T-helper 1 cell treated with Interleukin-12 subunit alpha and Interleukin-12 subunit beta and Interleukin-4 antibody, amounts not matched to agents 30 μg/mL and 1 μg/mL, for 36 hours (primary cell): ENCODE measurements around the gene TOM1L2.
"Not testable (repeated sequence)": the region's sequence is repeated elsewhere in the genome, so short reads cannot be mapped to it uniquely, and the experiment has no call there.

Source experiments
- H3K27ac Mint-ChIP-seq: one replicate; pipeline ENCODE4 v1.8.0; 2021; ENCODE audit warnings: mild to moderate bottlenecking, mixed read lengths
- H3K27me3 Mint-ChIP-seq: one replicate; pipeline ENCODE4 v1.8.0; 2021; ENCODE audit warnings: low read depth, mixed read lengths
- H3K36me3 Mint-ChIP-seq: one replicate; pipeline ENCODE4 v1.8.0; 2021; ENCODE audit warnings: low read depth, mixed read lengths
- H3K4me1 Mint-ChIP-seq: one replicate; pipeline ENCODE4 v1.8.0; 2021; ENCODE audit warnings: low read depth, mixed read lengths
- H3K4me3 Mint-ChIP-seq: one replicate; pipeline ENCODE4 v1.8.0; 2021; ENCODE audit warnings: mild to moderate bottlenecking, moderate library complexity, mixed read lengths
- H3K9me3 Mint-ChIP-seq: one replicate; pipeline ENCODE4 v1.8.0; 2021; ENCODE audit warnings: mixed read lengths

The TOM1L2 gene

DNA sequence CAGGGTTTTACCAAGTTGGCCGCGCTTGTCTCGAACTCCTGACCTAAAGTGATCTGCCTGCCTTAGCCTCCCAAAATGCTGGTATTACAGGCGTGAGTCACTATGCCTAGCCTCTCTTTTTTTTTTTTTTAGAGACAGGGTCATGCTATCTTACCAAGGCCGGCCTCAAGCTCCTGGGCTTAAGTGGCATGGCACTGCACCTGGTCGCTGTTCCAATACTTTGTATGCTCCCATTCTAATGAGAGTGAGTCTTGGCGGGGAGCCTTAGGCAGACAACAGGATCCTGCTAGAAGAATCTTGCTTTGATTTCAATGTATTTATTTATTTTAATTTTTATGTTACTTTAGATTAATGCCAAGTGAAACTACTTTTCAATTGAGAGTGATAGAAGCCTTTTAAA, 21.9 kb downstream of the TOM1L2 start:
- Mint-ChIP-seq H3K4me1 (peaks cover 7% of the 10 kb centered on the region), H3K4me3 (no peak overlapping the region), H3K36me3 (peaks cover 7% of the 10 kb centered on the region)

DNA sequence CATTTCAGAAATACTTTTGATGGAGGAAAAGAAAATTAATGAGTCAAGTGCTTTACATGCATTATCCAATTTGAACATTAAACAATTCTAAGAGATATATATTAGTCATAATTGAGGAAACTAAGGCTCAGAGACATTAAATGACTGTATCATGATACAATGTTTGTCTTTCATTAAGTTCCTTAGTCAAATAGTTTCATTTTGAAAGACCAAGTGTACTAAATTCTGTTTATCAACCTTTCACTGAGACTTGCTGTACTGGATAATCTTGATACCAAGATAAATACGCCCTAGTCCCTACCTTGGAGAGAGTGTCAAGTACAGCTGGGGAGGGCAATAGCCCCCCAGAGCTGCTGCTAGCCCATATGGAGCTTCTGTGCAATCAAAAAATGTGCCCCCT, 24.2 kb downstream of the TOM1L2 start:
- no peak overlapping the region for H3K4me3 Mint-ChIP-seq
- H3K36me3 Mint-ChIP-seq, result peaks cover 2% of the 10 kb centered on the region
- peaks cover 12% of the 10 kb centered on the region for H3K4me1 Mint-ChIP-seq

More for the DNA sequence above, 21.9 kb downstream of the TOM1L2 start:
- Mint-ChIP-seq H3K9me3 (no peaks in the 10 kb centered on the region), H3K27me3 (no peaks in the 10 kb centered on the region), H3K27ac (no peak overlapping the region)

DNA sequence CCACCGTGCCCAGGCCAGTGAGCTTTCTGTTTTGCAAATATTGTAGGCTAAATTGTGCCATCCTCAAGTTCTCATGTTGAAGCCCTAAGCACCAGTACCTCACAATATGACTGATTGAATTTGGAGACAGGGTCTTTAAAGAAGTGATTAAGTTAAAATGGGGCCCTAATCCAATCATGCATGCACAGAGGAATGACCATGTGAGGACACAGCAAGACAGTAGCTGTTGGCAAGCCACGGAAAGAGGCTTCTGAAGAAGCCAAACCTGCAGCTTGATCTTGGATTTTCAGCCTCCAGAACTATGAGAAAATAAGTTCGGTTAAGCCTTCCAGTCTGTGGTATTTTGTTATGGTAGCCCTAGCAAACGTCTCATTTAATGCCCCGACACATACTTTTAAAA, 24.9 kb downstream of the TOM1L2 start:
- peaks cover 2% of the 10 kb centered on the region for H3K36me3 Mint-ChIP-seq
- H3K27ac Mint-ChIP-seq, result no peak overlapping the region
- no peaks in the 10 kb centered on the region for H3K27me3 Mint-ChIP-seq
- H3K4me1 Mint-ChIP-seq, result peaks cover 12% of the 10 kb centered on the region
- H3K4me3 Mint-ChIP-seq, result no peak overlapping the region
- no peaks in the 10 kb centered on the region for H3K9me3 Mint-ChIP-seq

More for the DNA sequence above, 24.2 kb downstream of the TOM1L2 start:
- H3K27me3 Mint-ChIP-seq, result no peaks in the 10 kb centered on the region
- no peak overlapping the region for H3K27ac Mint-ChIP-seq
- H3K9me3 Mint-ChIP-seq, result no peaks in the 10 kb centered on the region

DNA sequence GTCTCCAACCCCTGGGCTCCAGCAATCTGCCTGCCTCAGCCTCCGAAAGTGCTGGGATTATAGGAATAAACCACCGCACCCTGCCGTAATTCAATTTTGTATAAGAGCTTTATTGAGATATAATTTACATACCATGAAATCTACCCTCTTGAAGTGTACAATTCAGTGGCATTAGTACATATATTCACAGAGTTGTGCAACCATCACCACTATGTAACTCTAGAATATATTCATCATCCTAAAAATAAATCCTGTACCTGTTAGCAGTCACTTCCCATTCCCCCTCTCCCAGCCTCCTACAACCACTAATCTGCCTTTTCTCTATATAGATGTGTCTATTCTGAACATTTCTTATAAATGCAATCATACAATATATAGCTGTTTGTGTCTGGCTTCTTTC, 26.1 kb downstream of the TOM1L2 start:
- Mint-ChIP-seq H3K27ac (no peak overlapping the region), H3K4me3 (no peak overlapping the region)

DNA sequence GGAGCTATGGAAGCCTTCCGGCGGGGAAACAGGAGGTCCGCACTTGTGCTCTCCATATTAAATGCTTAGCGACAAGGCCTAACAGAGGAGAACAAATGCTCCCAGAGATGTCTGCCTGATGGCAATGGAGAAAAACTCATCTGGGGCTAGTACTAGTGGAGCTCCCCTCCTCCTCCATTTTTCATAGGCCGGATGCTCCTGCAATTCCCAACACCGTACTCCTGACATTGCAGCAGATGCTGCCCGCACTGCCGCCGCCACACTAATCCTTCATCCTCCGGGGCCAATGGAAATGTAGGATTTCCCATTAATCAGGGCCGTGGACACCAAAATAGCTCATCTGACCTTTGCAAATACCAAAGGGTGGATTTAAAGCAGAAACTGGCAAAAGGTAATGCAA, 27.5 kb downstream of the TOM1L2 start:
- peaks cover 2% of the 10 kb centered on the region for H3K36me3 Mint-ChIP-seq
- peaks cover 12% of the 10 kb centered on the region for H3K4me1 Mint-ChIP-seq
- no peak overlapping the region for H3K27ac Mint-ChIP-seq
- H3K9me3 Mint-ChIP-seq, result no peaks in the 10 kb centered on the region
- no peaks in the 10 kb centered on the region for H3K27me3 Mint-ChIP-seq
- H3K4me3 Mint-ChIP-seq, result no peak overlapping the region

More for the DNA sequence above, 26.1 kb downstream of the TOM1L2 start:
- Mint-ChIP-seq H3K9me3 (no peaks in the 10 kb centered on the region), H3K27me3 (no peaks in the 10 kb centered on the region), H3K4me1 (peaks cover 12% of the 10 kb centered on the region), H3K36me3 (peaks cover 2% of the 10 kb centered on the region)

DNA sequence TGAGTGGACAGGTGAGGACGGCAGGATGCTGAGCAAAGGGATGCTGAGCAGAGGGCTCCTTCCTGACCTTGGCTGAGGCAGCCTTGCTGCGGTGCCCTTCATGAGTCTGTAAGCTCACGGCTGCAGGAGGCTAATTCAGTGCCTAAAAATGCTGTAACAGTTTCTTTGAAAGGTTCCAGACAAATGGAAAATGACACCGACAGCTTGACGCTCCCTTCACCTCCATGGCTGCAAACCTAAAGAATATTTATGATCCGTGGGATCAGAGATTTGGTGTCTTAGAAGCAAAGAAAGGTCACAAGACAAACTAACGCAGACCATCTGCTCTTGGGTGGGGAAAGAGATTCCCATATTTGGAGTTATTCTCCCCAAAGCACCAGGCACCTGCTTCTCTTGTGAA, 28.0 kb downstream of the TOM1L2 start:
- Mint-ChIP-seq H3K4me3 (no peak overlapping the region), H3K27ac (no peak overlapping the region), H3K36me3 (peaks cover 2% of the 10 kb centered on the region), H3K4me1 (peaks cover 12% of the 10 kb centered on the region), H3K9me3 (no peaks in the 10 kb centered on the region), H3K27me3 (no peaks in the 10 kb centered on the region)

DNA sequence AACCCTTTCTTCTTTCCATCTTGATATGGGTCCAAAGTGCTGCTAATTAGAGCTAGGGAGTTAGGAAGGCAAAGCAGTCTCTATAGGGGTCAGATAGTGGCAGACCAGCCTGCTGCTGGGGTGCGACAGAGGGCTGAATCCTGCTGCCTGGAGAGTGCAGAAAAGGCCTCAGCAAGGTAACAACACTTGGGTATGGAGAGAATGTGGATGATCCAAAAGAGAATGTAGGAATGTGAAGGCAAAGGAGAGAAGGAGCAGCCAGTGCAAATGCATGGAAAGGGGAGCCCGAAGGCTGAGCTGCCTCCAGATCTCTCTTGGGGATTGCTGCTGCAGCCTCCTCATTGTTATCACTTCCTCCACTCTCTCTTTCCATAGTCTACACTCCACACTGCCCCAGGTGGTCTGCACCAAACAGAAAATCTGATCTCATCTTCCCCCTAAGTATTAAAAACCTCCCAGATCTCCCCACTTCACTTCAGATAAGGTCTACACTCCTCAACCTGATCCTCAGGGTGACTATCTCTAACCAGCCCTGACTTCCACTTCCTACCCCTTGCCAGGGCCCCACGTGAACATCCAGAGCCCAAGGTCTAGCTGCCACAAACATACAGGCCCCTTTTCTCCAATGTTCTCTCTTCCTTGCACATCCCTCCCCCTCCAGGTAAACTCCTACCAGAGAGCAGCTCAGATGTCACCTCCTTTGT, 28.8 kb downstream of the TOM1L2 start:
- Mint-ChIP-seq H3K4me1 (peaks cover 12% of the 10 kb centered on the region), H3K9me3 (no peaks in the 10 kb centered on the region), H3K4me3 (no peak overlapping the region), H3K27ac (no peak overlapping the region), H3K36me3 (peaks cover 2% of the 10 kb centered on the region), H3K27me3 (no peaks in the 10 kb centered on the region)

DNA sequence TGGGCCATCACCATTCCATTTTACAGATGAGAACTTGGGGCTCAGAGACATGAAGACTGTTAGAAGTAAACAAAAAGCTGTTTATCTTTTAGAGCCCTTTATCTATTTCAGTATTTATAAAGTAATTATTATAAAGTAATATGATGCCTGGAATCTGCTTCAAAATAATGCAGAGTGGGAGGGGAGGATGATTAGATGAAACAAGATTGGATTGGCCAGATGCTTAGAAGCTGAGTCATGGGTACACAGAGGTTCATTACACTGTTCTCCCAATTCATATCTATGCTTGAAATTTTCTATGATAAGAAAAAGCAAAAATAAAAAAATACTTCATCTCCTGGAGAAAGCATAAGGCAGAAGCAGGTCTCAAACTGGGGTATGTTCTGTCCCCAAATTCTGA, 29.4 kb downstream of the TOM1L2 start:
- no peaks in the 10 kb centered on the region for H3K9me3 Mint-ChIP-seq
- H3K27ac Mint-ChIP-seq, result no peak overlapping the region
- H3K4me1 Mint-ChIP-seq, result peaks cover 14% of the 10 kb centered on the region
- no peaks in the 10 kb centered on the region for H3K27me3 Mint-ChIP-seq
- no peak overlapping the region for H3K4me3 Mint-ChIP-seq
- H3K36me3 Mint-ChIP-seq, result peaks cover 2% of the 10 kb centered on the region

DNA sequence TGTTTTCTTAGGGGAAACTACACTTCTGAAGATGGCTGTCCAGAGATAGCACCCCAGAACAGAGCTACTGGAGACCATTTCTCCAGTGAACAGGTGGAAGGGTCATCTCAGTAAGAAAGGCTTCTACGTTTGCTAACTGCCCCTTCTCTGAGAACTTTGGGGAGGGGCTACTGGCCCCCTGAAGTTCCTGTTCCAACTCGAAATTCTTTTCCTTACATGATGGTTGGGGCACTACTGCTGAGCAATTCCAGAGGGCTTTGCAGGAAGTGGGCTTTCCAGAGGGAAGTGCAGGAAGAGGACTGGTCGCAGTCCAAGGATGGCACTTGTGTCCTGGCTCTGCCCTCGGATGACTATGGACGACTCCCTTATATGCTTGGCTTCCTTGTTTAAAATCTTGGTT, 31.2 kb downstream of the TOM1L2 start:
- Mint-ChIP-seq H3K27ac (no peak overlapping the region), H3K4me3 (no peak overlapping the region), H3K27me3 (no peaks in the 10 kb centered on the region), H3K9me3 (no peaks in the 10 kb centered on the region), H3K36me3 (peaks cover 2% of the 10 kb centered on the region), H3K4me1 (peaks cover 21% of the 10 kb centered on the region)

DNA sequence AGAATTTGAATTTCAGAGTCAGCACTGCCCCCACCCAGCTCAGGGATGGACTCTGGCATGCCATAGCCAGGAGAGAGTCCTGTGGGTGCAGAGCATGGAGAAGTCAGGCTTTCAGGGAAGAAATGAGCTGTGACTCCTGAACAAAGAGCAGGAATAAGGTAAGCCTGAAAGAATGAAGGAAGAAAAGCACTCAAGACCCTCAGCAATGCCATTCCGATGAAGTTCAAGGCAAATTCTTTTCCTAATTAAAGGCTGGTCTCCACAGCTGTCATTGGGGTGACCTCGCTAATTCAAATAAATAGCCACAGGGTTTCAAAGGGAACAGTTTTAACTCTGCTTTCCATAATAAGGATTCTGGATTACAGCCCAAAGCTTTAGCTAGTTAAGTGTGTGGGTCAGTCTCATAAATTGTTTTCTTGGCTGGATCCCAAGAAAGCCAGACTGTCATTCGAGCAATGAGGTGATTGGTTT, 31.7 kb downstream of the TOM1L2 start:
- Mint-ChIP-seq H3K9me3 (no peaks in the 10 kb centered on the region), H3K27me3 (no peaks in the 10 kb centered on the region), H3K4me3 (no peak overlapping the region), H3K4me1 (peaks cover 26% of the 10 kb centered on the region), H3K27ac (no peak overlapping the region), H3K36me3 (peaks cover 3% of the 10 kb centered on the region)

DNA sequence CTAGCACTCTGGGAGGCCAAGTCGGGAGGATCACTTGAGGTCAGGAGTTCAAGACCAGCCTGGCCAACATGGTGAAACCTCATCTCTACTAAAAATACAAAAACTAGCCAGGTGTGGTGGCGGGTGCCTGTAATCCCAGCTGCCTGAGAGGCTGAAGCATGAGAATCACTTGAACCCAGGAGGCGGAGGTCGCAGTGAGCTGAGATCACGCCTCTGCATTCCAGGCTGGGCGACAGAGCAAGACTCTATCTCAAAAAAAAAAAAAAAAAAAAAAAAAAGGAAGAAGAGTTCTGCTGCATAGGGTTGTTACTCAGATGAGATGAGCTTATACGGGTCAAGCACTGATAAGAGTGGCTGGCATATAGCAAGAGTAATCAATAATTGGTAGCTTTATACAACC, 32.3 kb downstream of the TOM1L2 start:
- H3K4me1 Mint-ChIP-seq, result peaks cover 31% of the 10 kb centered on the region
- not testable (repeated sequence) for H3K27me3 Mint-ChIP-seq, H3K9me3 Mint-ChIP-seq, H3K36me3 Mint-ChIP-seq, H3K4me3 Mint-ChIP-seq, H3K27ac Mint-ChIP-seq

DNA sequence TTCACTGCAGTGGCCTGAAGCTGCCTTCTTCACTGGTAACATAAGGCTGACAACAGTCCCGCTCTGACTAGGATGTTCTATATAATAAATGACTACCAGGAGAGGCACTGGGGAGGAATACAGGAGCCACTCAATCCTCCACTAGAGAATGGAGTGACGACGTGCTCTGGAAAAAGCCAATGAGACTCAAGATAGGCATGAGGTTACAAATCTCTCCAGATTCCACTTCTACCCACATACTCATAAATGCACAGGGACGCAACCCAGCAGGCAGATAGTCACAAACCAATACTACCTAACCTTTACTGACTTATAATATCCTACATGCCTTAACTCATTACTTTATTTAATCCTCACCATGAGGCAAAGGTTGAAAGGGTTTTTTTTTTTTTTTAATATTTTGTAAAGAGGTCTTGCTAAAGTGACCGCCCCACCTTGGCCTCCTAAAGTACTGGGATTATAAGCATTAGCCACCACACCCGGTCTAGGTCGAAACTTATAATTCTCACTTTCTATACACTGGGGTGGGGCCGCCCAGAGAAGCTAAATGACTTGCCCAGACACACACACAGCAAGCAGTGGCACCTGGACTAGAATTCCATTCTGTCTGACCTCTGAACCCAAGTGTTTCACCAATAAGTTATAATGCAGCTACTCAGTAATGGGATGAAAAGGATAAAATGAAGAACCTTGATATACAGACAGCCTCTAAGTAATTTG, 33.7 kb downstream of the TOM1L2 start:
- peaks cover 2% of the 10 kb centered on the region for H3K36me3 Mint-ChIP-seq
- peaks cover 27% of the 10 kb centered on the region for H3K4me1 Mint-ChIP-seq
- H3K9me3 Mint-ChIP-seq, result no peaks in the 10 kb centered on the region
- no peak overlapping the region for H3K4me3 Mint-ChIP-seq
- no peaks in the 10 kb centered on the region for H3K27me3 Mint-ChIP-seq
- no peak overlapping the region for H3K27ac Mint-ChIP-seq

DNA sequence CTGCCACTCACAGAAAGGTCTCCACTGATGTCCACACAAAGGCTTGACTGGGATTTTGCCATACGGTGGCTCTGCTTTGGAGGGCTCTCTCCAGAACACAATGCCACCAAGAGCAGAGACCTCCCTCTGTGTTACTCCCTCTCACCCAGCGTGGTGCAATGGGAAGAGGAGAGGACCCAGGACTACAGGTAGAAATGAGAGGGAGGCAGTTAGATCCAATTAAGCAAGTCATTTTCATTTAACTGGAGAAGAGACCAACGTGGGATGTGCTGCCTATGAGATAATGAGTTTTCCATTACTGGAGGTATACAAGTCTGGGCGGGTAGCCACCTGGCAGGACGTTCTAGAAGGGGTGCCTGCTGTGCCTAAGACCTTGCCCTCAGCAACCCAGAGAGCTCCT, 34.2 kb downstream of the TOM1L2 start:
- peaks cover 21% of the 10 kb centered on the region for H3K4me1 Mint-ChIP-seq

DNA sequence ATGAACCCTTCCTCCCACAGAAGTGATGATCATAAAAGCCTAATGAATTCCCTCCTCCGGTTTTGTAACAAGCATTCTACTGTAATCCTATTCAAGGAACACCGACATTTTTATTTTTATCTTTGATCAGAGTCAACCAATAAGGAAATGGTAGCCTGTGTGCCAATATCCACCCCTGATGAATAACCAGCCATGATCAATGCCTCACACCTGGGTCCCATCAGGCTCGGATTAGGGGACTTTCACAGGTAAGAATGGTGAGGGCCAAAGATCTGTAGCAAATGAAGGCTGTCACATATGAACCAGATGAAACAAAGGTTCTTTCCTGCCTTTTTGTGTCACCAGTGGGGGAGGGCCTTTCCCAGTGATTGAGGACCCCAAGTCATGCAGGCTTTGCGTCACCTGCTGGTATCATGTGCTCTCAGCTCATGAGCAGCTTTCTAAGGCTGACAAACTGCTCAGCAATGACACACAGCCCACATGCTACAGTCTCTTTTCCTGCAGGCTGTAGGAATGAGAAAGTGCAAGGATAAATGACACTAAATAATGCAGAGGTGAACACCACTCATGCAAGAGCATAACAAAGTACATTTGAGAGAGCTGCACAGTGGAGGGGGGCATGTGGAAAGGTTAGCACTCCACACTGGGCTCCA, 34.9 kb downstream of the TOM1L2 start:
- H3K36me3 Mint-ChIP-seq, result peaks cover 2% of the 10 kb centered on the region
- H3K27ac Mint-ChIP-seq, result no peak overlapping the region
- no peak overlapping the region for H3K4me3 Mint-ChIP-seq
- H3K27me3 Mint-ChIP-seq, result no peaks in the 10 kb centered on the region
- H3K4me1 Mint-ChIP-seq, result peaks cover 21% of the 10 kb centered on the region
- no peaks in the 10 kb centered on the region for H3K9me3 Mint-ChIP-seq

More for the DNA sequence above, 34.2 kb downstream of the TOM1L2 start:
- no peak overlapping the region for H3K4me3 Mint-ChIP-seq
- H3K27me3 Mint-ChIP-seq, result no peaks in the 10 kb centered on the region
- no peaks in the 10 kb centered on the region for H3K9me3 Mint-ChIP-seq
- peaks cover 2% of the 10 kb centered on the region for H3K36me3 Mint-ChIP-seq
- H3K27ac Mint-ChIP-seq, result no peak overlapping the region
